HG03432 (cell line): ENCODE measurements around the gene NDUFC2.
"Not testable (repeated sequence)": the region's sequence is repeated elsewhere in the genome, so short reads cannot be mapped to it uniquely, and the experiment has no call there.

Experiments
- ATAC-seq: cut with Tn5 transposase; IDR thresholded peaks from one replicate; pipeline ENCODE4 v1.9.1; 2021; ENCODE audit warnings: mild to moderate bottlenecking, moderate library complexity; ENCODE audit not compliant: unreplicated experiment

Gene NDUFC2

DNA sequence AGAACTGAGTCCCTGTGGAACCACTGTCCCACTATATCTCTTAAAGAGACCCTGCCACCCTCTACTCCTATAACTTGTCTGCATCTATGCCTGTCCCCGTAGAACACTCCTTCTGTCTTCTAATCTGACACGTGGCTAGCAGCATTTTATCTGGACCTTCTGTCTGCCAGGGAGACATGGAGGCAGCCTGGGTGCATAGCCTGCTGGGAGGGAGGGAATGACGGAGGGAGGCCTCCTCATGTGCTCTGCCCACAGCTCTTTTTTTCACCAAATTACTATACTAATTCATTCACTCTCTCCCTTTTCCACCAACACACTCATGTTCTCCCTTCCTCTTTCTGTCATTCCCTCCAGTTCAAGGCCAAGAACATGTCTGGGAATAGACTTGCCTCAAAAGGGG is 23.6 kb downstream of the NDUFC2 start:
- ATAC-seq = no peak

DNA sequence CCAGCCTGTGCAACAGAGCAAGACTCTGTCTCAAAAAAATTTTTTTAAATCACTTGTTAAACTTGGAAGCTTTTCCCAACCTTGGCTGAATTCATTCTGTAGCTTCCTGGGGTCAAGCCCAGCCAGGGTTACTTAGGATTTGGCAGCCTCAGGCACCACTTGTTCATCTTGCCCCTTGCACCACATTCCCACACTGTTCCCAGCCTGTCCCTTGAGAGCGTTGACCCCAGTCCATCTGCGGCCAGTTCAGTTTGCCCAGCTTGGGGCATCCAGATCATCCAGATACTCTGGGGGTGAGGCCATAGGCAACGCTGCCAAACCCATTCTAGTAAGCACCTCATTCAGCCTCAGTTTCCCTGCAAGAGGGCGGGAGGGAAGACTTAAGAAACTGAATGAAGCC is 24.7 kb downstream of the NDUFC2 start:
- ATAC-seq = no peak

DNA sequence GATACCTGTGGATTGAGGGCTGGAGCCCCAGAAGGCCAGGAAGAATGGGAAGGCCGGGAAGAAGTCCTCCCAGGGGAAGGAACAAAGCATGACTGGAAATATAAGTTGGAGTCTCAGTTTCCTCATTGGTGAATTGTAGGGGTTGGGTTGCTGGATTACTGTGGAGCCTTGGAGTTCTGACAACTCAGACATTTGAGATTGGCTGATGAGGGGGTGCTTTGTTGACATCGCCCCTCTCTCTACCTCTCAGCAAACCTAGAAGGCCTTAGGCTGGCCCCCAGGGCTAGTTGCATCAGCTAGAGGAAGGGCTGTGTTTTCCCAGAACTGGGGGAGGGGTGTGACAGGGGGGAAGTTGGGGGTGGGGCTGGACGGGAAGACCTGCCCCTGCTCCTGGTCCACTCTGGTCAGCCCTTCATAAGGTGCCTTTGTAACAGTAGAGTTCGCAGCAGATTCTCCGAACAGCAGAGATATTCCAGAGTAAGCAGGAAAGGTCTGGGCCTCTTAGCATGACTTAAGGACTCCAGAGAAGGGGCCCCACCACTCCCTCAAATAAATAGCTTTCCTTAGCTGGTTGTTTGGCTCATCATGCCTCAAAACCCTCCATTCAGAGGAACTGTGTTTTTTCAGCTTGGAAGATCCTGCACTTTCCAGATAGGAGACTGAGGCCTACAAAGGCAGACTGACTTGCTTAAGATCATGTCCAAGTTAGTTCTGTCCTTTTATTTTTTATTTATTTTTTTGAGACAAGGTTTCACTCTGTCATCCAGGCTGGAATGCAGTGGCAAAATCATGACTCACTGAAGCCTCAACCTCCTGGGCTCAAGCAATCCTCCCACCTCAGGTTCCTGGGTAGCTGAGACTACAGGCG is 28.5 kb downstream of the NDUFC2 start:
- no peak for ATAC-seq

DNA sequence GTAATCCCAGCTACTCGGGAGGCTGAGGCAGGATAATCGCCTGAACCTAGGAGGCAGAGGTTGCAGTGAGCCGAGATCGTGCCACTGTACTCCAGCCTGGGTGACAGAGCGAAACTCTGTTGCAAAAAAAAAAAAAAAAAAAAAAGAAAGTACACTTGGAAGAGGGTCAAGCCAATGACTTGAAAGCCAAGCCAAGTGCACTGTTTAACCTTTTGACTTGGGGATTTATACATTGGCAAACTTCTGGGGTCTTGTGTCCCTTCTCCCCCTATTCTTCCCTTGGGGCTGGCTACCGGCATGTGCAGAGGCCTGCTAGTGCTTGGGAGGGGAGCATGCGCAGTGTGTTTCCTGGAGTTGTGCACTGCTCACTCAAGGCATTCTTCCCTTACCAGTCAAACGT is 30.3 kb downstream of the NDUFC2 start:
- ATAC-seq = no peak

DNA sequence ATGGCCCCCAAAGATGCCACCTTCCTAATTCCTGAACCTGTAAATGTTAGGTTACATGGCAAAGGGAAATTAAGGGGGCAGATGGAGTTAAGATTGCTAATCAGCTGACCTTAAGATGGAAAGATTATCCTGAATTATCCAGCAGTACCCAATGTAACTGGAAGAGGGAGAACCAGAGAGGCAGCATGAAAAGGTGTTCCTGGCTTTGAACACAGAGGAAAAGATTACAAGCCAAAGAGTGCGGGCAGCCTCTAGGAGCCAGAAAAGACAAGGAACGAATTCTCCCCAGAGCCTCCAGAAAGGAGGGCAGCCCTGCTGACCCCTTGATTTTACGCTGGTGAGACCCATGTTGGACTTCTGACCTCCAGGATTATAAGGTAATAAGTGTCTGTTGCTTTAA is 31.1 kb downstream of the NDUFC2 start:
- ATAC-seq = no peak

DNA sequence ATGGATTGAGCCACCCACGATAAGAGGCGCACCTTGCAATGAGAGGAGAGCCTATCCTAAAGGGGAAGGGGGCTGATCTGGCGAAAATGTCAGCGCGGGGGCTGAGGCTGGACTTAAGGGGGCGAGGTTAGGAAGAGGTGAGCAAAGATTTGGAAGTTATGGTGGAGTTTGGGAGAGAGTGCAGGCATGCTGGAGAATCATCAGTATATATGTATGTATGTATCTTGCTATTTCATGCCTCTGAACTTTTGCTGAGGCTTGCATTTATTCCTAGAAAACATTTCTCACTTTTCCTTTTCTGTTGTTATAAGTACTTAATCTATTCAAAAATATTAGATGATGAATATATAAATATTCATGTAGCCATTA is 33.2 kb downstream of the NDUFC2 start:
- no peak for ATAC-seq

DNA sequence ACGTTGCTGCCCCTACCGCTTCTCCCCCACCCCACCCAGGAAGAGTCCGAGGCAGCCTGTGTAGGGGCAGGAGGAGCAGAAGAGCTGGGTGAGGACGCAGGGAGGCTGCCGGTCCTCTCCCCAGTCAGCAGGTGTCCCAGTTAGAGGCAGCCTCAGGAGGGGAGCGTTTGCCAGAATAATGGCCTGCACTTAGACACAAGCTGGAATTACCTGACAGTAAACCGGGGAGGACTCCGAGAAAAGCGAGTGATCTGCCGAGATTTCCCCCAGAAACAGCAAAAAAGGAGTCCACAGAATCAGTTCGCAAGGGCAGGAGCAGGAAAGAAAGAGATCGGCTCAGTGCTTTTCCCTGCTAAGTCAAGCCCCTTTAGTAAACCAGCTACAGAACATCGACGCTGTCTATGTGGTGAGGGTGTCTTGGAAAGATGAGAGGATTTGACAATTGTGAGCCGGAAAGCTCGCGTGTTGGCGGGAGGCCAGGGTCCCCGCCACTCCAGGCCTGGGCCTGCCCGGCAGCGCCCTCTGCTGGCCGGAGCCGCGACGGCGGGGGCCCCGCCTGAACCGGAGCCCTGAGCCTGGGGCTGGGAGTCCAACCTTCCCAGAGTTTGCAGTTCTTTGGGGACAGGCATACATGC is 33.7 kb downstream of the NDUFC2 start:
- peak; percentile 86 for ATAC-seq

DNA sequence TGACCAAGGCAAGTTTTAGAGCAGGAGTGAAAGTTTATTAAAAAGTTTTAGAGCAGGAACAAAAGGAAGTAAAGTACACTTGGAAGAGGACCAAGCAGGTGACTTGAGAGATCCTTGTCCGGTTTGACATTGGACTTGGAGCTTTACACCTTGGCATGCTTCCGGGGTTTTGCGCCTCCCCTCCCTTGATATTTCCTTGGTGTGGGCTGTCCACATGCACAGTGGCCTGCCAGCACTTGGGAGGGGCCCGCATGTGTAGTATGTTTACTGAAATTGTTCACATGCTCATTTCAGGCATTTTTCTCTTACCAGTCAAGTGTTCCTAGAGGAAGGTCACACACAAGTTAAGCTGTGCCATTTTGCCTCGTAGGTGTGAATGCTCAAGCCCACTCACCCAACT is 35.0 kb downstream of the NDUFC2 start:
- no peak for ATAC-seq

DNA sequence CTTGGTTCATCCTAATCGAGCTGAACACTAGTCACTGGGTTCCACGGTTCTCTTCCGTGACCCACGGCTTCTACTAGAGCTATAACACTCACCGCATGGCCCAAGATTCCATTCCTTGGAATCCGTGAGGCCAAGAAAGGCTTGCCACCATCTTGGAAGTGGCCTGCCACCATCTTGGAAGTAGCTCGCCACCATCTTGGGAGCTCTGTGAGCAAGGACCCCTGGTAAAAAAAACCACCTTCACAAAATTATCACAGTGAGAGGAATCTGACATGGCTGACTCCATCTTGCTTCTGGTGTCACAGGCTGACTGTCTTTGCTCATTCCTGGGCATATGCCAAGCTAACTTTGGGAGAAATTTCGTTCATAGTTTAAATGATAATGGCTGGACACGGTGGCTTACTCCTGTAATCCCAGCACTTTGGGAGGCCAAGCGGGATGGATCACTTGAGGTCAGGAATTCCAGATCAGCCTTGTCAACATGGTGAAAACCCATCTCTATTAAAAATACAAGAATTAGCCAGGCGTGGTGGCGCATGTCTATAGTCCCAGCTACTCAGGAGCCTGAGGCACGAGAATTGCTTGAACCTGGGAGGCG is 37.7 kb downstream of the NDUFC2 start:
- ATAC-seq = no peak

DNA sequence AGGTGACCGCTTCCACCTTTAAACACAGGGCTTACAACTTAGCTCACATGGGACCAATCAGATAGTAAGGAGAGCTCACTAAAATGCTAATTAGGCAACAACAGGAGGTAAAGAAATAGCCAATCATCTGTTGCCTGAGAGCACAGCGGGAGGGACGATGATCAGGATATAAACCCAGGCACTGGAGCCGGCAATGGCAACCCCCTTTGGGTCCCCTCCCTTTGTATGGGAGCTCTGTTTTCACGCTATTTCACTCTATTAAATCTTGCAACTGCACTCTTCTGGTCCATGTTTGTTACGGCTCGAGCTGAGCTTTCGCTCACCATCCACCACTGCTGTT is 38.3 kb downstream of the NDUFC2 start:
- ATAC-seq = not testable (repeated sequence)

DNA sequence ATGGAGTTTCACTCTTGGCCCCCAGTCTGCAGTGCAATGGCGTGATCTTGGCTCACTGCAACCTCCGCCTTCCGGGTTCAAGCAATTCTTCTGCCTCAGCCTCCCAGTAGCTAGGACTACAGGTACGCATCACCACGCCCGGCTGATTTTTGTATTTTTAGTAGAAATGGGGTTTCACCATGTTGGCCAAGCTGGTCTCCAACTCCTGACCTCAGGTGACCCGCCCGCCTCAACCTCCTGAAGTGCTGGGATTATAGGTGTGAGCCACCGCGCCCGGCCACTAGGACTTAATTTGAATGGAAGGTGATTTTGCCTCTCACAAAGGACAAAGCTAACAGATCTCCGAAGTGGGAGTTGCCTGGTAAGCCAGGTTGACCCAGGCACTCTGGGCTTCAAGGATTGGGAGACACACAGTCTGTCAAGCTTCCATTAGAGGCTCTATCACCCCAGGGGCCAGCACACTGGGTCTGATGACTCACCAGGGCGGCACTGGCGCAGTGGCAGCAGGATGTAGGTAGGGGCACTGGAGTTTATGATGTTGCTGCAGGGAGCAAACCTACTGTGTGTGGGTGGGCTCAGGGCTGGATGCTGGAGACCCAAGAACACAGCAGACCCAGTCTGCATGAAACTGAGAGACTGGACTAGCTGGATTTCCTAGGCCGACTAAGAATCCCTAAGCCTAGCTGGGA is 38.8 kb downstream of the NDUFC2 start:
- ATAC-seq = no peak

DNA sequence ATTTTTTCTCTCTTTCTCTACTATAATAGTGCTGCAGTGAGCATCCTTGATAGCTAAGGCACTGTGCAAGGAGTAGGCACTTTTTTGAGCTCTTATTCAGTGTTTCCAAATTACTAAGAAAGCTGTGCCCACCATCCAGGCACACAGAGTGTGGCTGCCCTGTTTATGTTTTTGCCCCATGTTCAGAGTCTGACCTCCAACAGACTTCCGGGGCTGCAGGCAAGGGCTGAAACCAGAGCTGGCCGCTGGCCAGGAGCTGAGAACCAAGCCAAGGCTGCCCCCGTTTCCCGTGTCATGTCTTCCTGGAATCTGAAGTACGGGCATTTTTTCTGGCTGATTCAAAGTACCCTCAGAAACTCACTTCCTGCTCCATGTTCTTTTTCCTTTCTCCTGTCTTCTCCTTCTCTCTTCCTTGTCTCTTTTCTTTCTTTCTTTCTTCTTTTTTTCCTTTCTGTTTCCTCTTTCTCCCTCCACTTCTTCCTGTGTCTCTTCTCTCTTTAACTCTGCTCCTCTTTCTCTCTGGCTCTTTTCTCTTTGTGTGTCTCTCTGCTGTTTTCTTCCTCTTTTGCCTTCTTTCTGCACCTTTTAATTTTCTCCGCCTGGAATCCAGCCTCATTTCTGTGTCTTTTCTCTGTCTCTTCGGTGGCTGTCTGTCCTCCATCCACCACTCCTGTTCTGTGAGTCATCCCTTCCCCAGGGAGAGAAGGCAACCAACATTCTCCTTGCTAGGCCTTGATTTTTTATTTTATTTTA is 39.6 kb downstream of the NDUFC2 start:
- peak; percentile 86 for ATAC-seq

DNA sequence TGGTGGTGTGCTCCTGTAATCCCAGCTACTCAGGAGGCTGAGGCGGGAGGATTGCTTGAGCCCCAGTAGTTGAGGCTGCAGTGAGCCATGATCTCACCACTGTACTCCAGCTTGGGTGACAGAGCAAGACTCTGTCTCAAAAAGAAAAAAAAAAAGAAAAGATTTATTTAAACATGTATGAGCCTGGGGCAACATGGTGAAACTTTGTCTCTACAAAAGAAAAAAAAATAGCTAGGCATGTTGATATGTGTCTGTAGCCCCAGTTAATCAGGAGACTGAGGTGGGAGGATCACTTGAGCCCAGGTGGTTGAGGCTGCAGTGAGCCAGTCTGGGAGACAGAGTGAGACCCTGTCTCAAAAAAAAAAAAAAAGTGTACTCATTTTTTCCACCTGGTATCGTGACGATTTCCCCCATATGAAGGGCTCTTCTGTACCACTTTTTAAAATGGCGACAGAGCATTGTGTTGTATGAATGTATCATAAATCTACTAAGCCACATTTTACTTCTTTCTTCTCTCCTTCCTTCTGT is 40.2 kb downstream of the NDUFC2 start:
- ATAC-seq = peak; percentile 12

DNA sequence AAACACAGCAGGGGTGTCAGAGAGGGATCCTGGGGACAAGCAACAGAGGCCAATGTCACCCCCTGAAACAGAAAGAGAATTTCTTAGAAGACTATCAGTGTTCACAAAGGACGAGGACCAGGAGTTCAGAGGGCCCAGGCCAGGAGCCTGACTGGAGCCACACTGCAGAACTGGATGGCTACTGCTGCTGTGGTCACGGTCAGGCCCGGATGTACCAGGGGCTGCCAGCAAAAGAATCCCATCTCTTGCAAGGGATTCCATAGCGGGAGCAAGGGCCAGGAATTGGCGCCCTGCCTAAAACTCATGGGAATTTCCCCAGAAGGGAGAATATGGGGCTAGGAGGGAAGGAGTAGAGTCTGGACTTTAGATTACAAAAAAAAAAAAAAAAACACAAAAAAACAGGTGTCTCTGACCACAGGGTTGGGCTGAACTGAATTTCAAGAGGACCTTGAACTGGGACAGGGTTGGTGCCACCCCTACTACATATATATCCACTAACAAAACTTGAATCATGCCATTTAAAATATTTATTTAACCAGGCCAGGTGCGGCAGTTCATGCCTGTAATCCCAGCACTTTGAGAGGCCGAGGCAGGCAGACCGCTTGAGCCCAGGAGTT is 40.9 kb downstream of the NDUFC2 start:
- no peak for ATAC-seq

DNA sequence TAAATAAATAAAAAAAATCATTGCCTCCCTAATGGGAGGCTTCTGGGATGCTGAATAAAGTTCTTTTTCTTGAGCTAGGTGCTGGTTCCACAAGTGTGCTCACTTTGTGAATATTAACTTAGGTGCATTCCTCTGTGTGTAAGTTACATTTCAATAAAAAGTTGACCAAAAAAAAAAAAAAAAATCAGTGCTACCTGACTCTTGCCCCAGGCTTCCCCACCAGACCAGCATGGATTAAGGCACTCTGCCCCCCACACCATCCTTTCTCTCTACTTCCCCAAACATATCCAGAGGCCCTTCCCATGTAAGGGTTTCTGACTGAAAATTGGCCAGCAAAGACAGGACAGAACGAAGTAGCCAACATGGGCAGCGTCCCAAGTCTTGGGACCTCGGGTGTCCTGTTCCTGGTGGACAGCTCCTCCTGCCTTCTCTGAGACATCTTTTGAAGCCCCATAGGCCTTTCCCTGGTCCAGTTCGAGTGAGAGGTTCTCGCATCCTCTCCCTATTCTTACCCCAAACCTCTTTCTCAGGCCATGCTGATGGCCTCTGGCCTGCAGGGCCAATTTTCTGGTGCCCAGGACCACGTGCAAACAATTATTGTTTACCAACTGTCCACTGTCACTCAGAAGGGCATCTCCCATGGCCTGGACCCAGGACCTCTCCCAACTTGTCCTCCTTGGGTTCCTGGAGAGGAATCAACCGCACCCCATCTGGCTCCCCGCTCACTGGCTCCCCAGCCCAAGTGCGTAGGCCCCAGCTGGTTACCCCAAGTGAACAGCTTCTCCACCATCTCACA is 41.6 kb downstream of the NDUFC2 start:
- no peak for ATAC-seq

DNA sequence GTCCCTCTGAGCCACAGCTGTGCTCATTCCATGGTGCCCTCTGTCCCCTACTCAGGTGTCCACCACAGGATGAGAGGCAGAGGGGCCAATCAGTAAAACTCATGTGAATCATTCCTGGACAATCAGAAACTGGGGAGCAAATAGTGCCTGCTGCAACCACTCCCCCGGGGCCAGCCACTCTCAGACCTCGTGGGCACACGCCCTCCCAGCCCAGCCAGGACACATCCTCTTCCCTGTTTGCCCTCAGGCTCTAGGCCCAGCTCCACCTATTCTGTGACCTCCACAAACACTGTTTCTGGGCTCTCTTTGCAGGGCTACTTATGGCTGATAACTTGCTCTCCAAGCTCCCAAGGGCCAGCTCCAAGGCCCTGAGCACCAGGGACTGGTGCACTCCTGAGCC is 42.6 kb downstream of the NDUFC2 start:
- no peak for ATAC-seq

DNA sequence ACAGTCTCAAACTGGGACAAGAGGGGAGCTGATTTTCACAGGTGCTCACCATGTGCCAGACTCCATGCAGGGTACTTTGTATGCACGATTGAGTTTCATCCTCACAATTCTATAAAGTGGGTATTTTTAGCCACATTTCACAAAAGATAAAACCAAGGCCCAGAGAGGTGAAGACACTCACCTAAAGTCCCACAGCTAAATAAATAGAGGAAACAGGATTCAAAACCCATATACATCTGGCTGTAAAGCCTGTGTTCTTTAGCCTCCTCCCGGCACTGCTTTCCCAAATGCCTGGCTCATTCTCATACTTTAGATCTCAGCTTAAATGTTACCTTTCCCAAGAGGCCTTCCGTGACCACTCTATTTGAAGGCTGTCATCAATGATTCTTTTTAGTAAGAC is 43.3 kb downstream of the NDUFC2 start:
- no peak for ATAC-seq

DNA sequence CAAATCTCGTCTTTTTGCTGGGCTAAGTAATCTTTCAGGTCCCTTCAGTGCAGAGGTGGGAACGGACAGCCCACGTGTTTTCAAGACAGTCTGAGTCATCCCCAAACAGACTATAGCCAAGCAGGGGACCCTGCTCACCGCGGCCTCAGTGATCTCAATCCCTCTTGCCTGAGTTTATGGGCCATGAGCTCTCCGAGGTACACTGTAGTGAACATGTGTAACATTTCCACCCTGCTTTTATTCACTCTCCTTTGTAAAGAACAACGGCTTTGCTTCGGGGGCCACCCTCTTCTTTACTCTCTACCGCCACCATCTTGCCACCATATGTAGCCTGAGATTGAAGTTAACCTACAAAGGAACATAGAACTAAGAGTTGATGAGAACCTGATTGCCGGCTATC is 45.0 kb downstream of the NDUFC2 start:
- no peak for ATAC-seq

DNA sequence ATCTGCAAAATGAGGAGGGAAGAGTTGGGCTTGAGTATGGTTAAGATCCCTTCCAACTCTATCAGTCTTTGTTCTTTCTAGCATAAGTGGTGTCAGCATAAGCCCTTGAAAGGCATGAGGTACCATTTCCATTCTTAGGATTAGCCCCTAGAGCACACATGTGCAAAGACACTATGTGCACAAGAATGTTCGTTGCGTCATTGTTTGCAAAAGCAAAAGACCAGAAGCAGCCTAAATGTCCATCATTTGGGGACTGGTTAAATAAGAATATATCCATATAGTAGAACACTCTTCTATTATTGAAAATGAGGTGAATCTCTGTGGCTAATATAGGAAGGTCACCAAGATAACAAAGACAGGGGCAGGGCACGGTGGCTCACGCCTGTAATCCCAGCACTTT is 46.6 kb downstream of the NDUFC2 start:
- no peak for ATAC-seq

DNA sequence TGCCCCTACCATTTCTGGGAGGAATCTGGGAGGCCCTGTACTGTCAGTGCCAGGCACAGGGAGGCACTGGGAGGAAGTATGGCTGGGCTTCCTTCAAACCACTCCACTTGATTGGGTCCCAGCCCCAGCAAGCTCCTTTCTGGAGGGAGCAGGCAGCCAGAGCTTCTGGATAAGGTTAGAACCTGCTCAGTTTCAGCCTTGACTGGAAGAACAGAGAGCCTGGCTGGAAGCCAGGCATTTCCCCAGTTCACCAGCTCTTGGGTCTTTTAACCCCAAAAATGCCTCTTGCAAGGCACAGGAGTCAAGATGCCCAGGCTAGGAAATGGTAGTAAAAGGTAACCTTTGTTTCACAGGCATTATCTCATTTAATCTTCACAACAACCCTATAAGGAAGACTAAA is 47.6 kb downstream of the NDUFC2 start:
- ATAC-seq = peak; percentile 11
